Measurements from ENCODE around the gene PRC1.

DNA sequence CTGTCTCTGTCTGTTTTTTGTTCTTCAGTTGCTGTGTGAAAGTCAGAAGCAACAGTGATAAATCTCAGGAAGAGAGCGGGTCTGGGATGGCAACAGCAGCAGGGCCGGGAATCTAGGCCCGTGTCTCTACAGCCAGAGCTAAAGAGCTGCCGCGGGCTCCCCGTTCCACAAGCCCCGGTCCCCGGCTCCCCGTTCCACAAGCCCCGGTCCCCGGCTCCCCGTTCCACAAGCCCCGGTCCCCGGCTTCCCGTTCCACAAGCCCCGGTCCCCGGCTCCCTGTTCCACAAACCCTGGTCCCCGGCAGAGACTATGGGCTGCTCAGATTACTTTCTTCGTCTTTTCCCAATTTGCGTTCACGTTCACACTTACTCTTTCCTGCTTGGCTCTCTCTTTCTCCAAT lies 20.1 kb downstream of the PRC1 start:
- TF ChIP-seq, protein P1, sequence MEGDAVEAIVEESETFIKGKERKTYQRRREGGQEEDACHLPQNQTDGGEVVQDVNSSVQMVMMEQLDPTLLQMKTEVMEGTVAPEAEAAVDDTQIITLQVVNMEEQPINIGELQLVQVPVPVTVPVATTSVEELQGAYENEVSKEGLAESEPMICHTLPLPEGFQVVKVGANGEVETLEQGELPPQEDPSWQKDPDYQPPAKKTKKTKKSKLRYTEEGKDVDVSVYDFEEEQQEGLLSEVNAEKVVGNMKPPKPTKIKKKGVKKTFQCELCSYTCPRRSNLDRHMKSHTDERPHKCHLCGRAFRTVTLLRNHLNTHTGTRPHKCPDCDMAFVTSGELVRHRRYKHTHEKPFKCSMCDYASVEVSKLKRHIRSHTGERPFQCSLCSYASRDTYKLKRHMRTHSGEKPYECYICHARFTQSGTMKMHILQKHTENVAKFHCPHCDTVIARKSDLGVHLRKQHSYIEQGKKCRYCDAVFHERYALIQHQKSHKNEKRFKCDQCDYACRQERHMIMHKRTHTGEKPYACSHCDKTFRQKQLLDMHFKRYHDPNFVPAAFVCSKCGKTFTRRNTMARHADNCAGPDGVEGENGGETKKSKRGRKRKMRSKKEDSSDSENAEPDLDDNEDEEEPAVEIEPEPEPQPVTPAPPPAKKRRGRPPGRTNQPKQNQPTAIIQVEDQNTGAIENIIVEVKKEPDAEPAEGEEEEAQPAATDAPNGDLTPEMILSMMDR (IDR thresholded peaks at IDR 0.05; ENCODE audit: low read length) = no peak
- TF ChIP-seq EZH2 (optimal IDR thresholded peaks at IDR 0.05; ENCODE audit: low read depth, low read length) = no peak
- no peak for TF ChIP-seq EZH2phosphoT487 (IDR thresholded peaks at IDR 0.05; ENCODE audit: low read length)
